ENCODE results near the gene C1orf50.
"Not testable (repeated sequence)": the region's sequence is repeated elsewhere in the genome, so short reads cannot be mapped to it uniquely, and the experiment has no call there.

The C1orf50 gene

DNA sequence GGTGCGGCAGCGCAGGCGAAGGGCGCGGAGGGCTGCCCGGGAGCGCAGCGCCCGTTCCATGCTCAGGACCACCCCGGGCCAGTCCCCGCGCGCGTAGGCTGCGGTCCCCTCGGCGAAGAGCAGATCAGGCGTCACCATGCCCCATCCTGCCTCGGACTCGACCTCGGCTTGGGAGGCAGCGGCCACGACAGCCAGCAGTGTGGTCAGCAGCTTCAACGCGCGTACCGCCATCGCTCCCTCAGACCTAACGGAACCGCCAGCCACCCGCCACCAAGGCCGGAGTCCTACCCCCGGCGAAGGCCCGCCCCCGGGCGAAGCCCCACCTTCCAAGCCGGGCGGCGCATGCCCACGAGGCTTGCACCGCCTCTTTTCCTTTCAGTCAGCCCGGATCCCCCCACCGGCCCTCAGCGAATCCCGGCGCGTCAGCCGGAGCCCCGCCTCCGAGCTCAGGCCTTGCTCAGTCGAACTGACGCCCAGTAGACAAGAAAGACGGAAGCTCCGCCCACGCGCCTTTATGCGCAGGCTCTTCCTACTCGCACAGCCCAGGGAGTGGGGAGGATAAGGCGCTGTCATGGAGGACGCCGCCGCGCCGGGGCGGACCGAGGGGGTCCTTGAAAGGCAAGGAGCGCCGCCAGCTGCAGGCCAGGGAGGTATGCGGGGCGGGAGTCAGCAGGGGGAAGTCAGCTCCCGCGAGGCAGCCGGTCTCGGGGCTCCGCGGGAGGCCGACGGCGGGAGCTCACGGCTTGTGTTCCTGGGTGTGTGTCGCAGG lies at the start of gene C1orf50, which contains the start of gene P3H1:
Gene C1orf50 (plus strand): TSS at position 509 of the 769 bp plus-strand sequence. CDS start 63 bp downstream, at position 572.
Gene P3H1 (minus strand): TSS at position 288 of the 769 bp plus-strand sequence. CDS start 57 bp downstream, at position 231.
- peak; percentile 100 for DNase-seq

DNA sequence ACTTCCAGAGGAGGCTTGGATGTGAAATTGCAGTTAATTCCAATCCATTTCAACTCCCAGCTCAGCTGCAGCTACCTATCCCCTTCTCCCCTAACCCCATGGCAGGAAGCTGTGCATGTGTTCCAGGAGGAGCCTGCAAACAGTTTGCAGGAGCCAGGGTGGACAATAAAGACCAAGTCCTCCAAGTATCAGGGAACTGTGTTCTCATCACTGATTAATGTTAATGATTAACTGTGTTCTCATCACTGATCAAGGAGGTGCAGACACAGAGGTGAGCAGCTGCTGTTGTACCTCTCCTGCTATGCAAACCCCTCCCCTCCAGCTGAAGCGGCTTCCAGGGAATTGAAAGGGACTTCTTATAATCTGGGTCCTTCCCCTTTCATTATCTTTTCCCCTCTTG lies 46.2 kb upstream of the C1orf50 start:
- no peak for DNase-seq

DNA sequence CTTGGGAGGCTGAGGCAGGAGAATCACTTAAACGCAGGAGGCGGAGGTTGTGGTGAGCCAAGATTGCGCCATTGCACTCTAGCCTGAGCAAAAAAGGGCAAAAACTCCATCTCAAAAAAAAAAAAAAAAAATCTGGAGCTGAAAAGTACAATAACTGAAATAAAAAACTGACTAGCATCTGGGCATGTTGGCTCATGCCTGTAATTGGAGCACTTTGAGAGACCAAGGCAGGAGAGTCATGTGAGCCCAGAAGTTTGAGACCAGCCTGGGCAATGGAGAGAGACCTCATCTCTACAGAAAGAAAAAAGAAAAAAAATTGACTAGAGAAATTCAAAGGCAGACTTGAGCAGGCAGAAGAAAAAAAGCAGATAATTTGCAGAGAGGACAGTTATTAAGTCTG lies 45.1 kb upstream of the C1orf50 start:
- no peak for DNase-seq

DNA sequence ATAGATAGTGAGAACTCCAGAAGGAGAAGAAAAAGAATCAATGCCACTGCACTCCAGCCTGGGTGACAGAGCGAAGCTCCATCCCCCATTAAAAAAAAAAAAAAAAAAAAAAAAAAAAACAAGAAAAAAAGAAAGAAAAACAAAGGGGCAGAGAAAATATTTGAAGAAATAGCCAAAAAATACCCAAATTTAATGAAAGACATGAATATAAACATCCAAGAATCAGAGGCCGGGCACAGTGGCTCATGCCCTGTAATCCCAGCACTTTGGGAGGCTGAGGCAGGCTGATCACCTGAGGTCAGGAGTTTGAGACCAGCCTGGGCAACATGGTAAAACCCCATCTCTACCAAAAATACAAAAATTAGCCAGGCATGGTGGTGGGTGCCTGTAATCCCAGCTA lies 44.6 kb upstream of the C1orf50 start:
- not testable (repeated sequence) for DNase-seq

DNA sequence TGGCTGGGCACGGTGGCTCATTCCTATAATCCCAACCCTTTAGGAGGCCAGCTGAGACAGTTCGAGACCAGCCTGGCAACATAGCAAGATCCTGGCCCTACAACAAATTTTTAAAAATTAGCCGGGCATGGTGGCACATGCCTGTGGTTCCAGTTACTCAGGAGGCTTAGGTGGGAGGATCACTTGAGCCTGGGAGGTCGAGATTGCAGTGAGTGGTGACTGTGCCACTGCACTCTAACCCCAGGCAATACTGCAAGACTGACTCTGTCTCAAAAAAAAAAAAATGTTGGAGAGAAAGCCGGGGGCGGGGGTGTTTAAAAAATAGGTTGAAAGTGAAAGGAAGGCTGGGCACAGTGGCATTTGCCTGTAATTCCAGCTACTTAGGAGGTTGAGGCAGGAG lies 43.5 kb upstream of the C1orf50 start:
- no peak for DNase-seq

DNA sequence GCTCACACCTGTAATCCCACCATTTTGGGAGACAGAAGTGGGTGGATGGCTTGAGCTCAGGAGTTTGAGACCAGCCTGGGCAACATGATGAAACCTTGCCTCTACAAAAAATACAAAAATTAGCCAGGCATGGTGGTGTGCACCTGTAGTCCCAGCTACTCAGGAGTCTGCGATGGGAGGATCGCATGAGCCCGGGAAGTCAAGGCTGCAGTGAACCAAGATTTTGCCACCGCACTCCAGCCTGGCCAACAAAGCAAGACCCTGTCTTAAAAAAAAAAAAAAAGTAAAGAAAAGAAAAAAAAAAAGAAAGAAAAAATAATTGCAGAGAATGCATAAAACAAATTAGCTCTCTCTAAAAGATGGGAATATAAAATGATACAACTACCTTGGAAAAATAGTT lies 41.2 kb upstream of the C1orf50 start:
- DNase-seq: not testable (repeated sequence)

DNA sequence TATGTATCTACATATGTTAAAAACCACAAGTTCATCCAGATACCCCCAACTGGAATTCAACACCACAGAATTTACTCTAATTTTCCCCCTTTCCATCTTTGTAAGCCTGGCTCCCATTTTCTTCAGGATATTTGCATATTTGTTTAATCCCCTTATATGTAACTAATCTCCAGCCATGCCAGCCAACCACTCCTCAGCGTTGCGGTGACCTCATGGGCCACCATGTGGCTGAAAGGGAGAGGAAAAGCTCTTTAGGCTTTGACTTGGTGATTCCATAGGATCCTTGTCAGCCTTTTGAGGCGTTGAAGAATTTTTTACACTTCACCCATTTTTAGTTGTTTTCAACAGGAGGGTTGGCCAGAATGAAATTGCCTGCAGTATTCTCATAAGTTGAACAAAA lies 37.0 kb upstream of the C1orf50 start:
- DNase-seq: no peak

DNA sequence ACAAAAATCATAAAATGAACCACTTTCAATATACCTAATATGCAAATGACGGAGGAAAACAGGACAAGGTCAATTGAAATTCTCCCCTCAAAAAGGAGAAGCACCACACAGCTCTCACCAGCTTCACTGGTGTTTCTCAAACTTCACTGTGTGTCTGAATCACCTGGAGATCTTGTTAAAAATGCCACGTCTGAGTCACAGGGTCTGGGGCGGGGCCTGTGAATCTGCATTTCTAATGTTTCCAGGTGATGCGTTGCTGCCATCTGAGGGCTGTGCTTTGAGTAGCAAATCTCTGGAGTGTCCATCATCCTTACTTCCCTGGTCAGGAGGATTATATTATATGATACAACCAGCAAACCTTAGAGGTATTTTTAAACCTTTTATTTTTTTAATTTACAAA lies 36.1 kb upstream of the C1orf50 start:
- peak; percentile 50 for DNase-seq

DNA sequence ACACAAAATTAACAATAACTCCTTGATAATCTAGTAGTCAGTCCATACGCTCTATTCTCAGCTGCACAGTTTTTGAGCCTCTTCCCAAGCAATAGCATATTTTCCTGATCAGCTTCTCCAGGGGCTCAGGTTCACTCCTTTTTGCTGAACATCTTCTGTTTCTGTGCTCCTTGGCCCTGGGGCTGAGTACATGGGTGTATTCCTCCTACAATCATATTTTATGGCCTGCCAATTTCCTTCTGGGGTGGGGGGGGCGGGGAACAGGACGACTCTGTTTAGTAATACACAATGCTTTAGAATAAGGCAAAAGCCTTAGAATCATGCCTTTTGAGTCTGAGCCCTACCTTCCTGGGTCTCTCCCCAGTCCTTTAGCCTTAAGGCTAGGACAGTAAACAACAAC lies 35.5 kb upstream of the C1orf50 start:
- no peak for DNase-seq

DNA sequence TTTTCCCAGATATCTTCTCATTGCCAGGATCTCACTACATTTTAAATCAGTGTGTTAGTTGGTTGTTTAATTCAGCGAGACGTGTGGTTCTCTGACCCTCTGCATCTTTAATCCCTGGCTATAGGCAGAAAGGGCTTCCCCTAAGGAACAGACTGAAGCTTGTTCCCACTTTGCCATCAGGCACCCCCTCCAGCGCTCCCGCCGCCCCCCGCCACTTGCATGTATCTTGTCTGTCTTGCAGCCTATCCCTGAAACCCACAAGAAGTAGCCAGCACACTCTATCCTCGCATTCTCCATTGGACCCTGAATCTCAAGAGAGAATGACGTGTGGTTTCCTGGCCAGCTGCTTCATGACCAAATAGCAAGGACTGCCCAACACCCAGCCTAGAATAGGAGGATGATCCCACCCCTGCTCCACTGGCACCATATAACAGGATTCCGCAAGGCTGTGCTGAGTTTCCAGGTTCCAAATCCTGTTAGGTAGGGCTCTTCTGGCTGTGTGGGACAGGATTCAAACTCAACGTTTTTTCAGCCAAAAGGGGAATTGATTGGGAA lies 34.8 kb upstream of the C1orf50 start:
- no peak for DNase-seq

DNA sequence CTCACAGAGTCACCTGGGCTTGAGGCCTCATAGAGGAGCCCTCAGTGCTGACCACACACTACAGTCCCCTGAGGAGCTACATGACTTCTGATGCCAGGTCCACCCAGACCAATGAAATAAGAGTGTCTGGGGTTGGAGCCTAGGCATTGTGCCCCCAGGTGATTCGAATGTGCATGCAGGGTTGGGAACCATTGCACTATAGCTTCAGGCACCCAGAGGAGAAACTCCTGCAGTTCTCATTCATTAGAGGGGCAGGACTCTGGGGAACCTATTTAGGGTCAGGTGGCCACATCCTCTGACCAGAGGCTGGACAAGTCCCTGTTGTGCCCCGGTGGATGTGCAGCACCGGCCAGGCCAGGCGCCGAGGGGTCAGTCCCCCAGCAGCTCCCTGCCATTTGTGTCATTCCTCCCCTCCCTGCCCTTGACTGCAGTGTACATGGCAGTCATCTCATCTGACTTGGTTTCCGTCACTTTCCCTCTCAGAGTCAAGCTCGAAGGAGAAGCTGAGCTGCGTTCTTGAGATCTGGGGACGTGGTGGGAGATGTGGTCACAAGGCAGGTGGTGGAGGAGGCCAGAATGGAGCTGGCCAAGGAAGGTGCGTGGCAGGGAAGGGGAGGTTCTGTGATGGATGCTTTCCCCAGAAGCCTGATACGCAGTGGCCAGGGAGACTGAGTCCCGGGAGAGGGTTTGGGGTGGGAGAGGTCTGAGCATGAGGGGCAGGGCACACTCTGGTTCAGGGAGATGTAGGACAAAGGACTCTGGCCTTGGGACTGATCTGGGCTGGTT lies 33.4 kb upstream of the C1orf50 start:
- DNase-seq: no peak

DNA sequence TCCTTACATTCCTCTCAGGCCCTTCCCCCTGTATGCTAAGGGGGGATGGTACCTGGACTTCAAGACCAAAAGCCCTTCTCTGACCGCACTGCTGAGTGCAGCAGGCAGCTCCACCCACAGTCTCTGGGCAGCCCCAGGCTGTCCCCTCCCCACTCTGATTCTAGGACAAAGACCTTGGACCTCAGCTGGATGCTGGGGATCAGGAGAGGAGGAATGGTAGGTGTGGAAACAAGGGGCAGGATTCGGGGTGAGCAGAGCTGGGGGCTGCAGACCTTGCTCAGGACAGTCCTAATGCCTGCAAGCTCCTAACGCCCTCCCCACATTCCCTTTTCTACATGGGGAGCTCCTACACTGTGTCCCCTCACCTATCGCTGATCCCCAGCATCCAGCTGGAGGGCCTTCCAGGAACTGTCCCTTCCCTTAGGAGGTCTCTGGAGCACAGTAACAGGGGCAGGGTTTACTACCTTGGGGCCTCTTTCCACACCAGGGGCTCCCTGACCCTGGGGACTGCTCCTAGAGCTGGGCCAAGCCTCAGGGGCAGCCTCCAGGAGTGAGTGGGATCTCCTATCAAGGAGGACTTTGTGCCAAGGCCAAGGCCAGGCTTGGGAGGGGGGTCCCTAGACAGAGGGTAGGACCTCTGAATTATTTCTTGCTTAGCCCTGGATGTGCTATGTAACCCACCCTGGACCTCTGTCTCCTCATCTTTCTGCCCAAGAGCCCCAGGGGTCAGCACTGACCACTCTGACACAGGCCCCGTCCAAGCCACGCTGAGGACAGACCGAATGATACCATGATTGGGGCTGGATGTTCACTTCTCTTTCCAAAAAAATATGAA lies 32.6 kb upstream of the C1orf50 start:
- DNase-seq: no peak

DNA sequence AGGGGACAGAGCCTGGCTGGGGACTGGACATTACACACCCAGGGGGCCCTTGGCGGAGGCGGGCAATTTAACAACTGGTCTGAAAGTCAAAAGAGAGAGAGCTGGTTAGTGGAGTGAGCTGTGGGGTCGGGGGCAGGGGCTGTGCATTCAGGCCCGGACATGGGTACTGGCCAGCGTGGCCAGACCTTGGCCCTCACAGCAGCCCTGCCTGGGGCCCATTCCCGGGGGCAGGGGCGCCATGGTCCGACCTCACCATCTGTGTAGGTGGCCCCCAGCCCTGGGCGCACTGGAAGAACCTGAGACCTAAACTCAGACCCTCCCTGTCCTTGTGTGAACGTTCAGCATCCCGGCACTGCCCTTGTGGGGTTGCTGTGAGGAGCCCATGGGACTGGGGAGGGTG lies 32.0 kb upstream of the C1orf50 start:
- no peak for DNase-seq

DNA sequence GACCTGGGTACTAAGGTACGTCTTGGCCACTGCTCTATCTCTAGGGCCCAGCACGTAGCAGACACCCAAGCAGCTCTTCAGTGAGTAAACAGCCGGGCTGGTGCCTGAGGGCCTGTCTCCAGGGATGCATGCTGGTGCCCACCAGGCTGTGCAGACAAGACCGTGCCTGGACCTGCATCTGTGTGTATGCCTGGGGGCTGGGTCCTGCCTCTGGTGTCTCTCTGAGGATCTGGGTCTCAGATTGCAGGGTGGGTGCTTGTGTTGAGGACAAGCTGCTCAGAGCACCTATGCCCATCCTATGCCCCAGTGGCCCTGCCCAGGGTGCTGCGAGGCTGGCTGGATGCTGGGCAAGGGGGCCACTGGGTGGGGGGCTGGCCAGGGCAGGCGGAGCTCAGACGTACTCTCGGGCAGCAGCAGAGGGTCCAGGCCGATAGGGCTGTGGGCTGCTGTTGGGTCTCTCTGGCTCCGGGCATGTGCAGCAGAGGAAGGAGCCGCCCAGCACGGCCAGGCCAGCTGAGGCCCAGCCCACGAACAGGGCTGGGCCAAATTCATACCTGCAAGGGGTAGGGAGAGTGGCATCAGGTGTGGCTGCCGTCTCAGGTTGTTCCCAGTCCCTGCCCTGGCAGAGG lies 31.5 kb upstream of the C1orf50 start:
- DNase-seq: no peak

DNA sequence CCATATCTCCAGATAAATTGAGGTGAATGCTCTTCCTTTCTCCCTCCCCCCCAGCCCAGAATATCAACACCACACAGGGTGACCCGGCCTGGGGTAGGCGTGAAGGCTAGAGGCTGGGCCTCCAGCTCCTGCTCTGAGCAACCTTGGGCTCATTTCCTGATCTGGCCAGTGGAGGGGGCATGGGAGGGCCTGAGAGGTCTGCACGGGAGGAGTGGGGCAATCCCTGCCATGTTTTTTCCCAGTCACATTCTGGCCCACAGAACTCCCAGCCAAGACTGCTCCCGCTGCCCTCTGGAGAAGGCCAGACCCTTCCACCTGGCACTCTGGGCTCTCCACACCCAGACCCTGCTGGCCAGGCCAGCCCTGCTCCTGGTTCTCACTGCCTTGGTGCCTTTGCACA lies 30.9 kb upstream of the C1orf50 start:
- peak; percentile 11 for DNase-seq

DNA sequence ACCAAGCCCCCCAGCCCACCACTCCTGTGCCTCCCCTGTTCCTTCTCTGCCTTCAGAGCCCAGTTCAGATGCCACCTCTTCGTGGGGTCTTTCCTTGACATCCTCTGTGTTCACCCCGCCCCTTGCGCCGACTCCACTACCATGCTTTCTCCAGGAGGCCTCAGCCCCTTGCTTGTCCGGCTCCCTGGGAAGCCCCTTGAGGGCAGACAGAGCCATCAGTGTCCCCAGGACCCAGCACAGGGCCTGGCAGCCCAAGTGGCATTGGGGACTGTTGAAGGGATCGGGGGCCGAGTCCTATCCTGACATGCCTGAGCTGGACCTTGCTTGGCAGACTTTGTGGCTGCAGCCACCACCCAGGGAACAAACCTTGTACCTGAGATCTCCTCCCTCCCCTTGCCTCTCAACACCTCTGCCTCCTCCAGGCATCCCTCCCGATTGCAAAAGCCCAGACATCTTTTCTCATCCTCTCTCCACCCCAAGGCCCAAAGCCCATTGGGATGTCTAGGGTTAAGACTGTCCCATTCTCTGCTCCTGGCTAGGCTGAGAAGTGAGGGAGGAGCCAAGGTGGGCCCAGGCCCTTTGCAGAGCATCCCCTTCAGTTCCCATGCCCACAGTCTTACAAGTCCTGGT lies 30.4 kb upstream of the C1orf50 start:
- DNase-seq: no peak

DNA sequence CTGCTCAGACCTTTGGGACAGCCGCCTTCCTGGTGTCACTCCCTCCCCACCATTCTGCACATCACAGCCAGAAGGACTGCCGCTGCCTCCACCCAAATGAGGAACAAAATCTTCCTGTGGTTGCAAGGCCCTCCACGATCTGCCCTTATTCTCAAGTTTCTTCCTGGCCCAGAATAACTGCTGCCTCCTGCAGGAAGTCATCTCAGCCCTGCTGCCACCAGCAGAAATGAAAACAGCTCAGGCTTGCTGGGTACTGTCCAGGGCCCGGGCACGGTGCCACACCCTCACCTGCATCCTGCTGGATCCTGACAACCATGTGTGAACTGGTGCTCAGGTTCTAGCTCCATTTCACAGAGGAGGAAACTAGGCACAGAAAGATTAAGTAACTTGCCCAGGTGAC lies 29.8 kb upstream of the C1orf50 start:
- no peak for DNase-seq

DNA sequence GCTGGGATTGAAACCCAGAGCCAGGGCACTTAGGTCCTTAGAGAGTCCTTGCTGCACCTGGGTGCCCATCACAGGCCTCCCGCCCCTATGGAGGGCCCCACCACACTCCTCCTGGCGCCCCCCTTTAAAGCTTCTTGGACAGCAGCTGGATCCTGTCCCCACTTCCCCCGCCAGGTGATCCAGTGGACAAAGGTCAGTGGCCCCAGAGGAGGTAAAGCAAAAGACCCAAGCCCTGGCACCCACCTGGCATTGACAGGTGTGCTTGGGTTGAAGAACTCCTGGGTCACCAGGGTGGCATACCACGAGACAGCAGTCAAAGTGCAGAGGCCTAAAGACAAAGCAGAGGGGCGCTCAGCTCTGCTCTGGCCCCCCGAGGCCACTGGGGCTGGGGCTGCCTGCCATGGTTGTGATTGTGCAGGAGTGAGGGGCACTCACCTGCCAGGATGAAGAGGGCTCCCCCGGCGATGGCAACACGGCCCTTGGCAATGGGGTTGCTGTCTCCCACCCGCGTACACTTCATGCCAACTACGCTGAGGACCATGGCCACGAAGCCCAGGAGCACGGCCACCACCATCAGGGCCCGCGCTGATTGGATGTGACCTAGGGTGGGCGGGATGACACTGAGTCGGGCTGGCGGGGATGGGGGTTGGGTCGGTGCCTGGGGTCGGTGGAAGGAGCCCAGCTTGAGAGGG lies 28.9 kb upstream of the C1orf50 start:
- DNase-seq: no peak

DNA sequence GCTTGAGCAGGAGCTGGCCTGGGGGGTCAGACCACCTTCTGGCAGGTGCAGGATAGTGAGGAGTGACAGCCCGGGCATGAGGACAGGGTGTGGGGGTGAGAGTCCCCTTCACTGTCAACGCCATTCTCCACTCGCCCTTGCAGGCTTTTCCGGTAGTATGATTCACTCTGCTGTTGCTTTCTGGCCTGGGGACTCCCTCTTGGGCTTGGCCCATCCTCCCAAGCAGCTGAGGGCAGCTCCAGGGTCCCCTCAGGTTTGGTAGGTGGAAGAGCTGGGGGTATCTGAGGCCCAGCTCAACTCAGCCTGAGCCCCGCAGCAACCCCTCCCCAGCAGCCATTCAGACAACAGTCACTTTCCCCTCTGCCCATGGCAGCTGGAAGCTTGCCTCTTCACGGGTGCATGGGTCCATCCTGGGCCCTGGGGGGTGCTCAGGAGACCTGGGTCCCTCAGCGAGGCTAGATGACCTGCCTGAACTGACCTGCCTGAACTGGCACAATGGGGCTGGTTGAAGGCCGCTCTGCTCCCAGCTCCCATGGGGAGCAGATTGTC lies 28.3 kb upstream of the C1orf50 start:
- DNase-seq: no peak

DNA sequence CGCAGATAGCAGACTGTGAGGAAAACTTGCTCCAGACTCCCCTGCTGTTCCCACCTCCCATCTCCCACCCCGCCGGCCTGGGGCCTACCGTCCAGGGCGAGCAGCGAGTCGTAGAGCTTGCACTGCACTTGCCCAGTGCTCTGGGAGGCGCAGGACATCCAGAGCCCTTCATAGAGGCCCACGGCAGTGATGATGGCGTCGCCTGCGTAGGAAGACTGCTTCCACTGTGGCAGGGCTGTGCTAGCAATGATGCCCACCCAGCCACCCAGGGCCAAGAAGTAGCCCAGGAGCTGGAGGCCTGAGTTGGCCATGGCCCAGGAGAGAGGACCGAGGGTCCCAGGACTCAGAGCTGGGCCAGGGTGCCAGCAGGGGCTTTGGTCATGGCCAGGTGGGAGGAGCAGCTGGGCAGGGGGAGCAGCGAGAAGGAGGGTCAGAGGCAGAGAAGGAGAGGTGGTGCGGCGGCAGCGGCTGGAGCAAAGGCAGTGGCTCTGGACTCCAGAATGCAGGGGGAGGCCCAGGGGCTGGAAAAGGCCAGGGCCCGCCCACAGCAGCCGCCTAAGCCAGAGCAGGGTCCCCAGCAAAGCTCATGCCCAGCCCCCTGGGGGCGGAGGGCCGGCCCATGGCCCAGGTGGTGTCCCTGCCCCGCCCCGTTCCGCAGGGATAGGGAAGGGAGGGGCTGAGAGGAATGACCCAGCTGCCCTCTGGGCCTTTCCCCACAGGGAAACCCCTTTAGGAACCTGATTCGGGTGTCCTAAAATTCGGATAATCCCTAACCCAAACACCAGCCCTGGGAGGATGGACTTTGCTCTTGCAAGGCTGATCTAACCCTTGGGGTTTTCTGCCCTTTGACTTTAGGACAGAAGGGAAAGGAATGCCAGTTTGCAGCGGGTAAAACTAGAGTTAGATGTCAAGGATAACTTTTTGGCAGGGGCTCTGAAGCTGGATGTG lies 27.0 kb upstream of the C1orf50 start, which contains the start of gene CLDN19:
Gene CLDN19 (minus strand): TSS at position 484 of the 948 bp plus-strand sequence. CDS start 173 bp downstream, at position 311.
- no peak for DNase-seq

All from activated CD4-positive, alpha-beta T cell treated with anti-CD3 and anti-CD28 coated beads, Interleukin-2, Interleukin-6, amounts not matched to agents 100 ng/mL and 50 ng/mL, durations not matched to agents 16 hours and 8 hours (primary cell).